ENCODE measurements around the gene MBP.

Gene MBP

GRCh38 chr18:76932026-76932819 is 200.4 kb downstream of the MBP start:
- no peak for DNase-seq

GRCh38 chr18:76931171-76931570 is 201.4 kb downstream of the MBP start:
- no peak for DNase-seq

Data from activated CD4-positive, alpha-beta T cell treated with anti-CD3 and anti-CD28 coated beads, Interleukin-2, amount 50 U/mL, for 4 hours (primary cell).